Measurements from ENCODE around the gene PTPRN2. TPM values are rescaled to one million over a fixed set of nuclear protein-coding genes. Genes with fewer than 3 reads are reported as not detected.

The PTPRN2 gene
- total and polyA plus RNA-seq, 2 donors (not counting 3 experiments of a cell fraction or from before 2014, with no cell fraction given), result 0.62 to 0.88 TPM

GRCh38 chr7:157606140-157606539 lies 981.5 kb downstream of the PTPRN2 start:
- FAIRE-seq, result no peak
- POLR2A ChIA-PET, result no interaction called here
- H3K27me3 ChIP-seq (ENCODE audit: control insufficient read depth in 2 of 2, insufficient read depth in 2 of 2, low read length in 2 of 2), result no peaks in the 10 kb centered on the region
- no peak overlapping the region for H2AFZ ChIP-seq (ENCODE audit: low read depth, low read length)
- H3K9me1 ChIP-seq (replicated peaks; ENCODE audit: control insufficient read depth, extremely low read depth, insufficient read depth, low read length), result no peaks in the 10 kb centered on the region
- H3K9ac ChIP-seq (replicated peaks; ENCODE audit: extremely low read depth, insufficient read depth, low read length), result no peak overlapping the region
- CTCF ChIA-PET, result no interaction called here
- no peaks in the 10 kb centered on the region for H3K4me1 ChIP-seq (ENCODE audit: control insufficient read depth, extremely low read depth, insufficient read depth, low read length)
- TF ChIP-seq FOS (IDR thresholded peaks at IDR 0.05; ENCODE audit: borderline replicate concordance, insufficient read depth, low read length), result no peak
- no peak for TF ChIP-seq POLR2AphosphoS5 (IDR thresholded peaks at IDR 0.05; ENCODE audit: insufficient read depth, low read depth, low read length)
- TF ChIP-seq MYC (IDR thresholded peaks at IDR 0.05; ENCODE audit: low read depth, low read length), result no peak
- TF ChIP-seq POLR2A (IDR thresholded peaks at IDR 0.05; ENCODE audit: low read depth, low read length), result no peak
- no peak for TF ChIP-seq EZH2 (IDR thresholded peaks at IDR 0.05; ENCODE audit: borderline replicate concordance, low read depth, low read length, severe bottlenecking)
- no peak for TF ChIP-seq JUN (IDR thresholded peaks at IDR 0.05; ENCODE audit: borderline replicate concordance, insufficient read depth, insufficient read length, low read depth)
- TF ChIP-seq MAX (IDR thresholded peaks at IDR 0.05; ENCODE audit: insufficient read depth, insufficient read length), result no peak
- no peak for TF ChIP-seq GATA2 (IDR thresholded peaks at IDR 0.05; ENCODE audit: insufficient read depth, insufficient read length, low read depth, low read length)
- no peak for TF ChIP-seq CTCF (IDR thresholded peaks at IDR 0.05; ENCODE audit: extremely low read depth in 1 of 2, insufficient read depth in 1 of 2, low read depth in 1 of 2, low read length in 2 of 2)
- no peaks in the 10 kb centered on the region for H3K9me3 ChIP-seq (replicated peaks; ENCODE audit: control insufficient read depth, insufficient read depth, low read length)
- dilution Hi-C loops (cut with MboI; ENCODE audit: extremely low pct_ligation_motif_present, low sequenced_read_pairs) (no loop called here), intact Hi-C loops (cut with micrococcal nuclease) (no loop called here)
- no peak overlapping the region for H3K27ac ChIP-seq (ENCODE audit: insufficient read depth, low read depth, low read length)
- H3K4me2 ChIP-seq (ENCODE audit: insufficient read depth, low read length), result no peak overlapping the region
- no peaks in the 10 kb centered on the region for H4K20me1 ChIP-seq (replicated peaks; ENCODE audit: control insufficient read depth, extremely low read depth, insufficient read depth, low read length)
- DNase-seq (ENCODE audit: low read depth, low spot score), result no peak
- no peaks in the 10 kb centered on the region for H3K36me3 ChIP-seq (ENCODE audit: control insufficient read depth in 2 of 2, extremely low read depth in 1 of 2, insufficient read depth in 2 of 2, low read length in 2 of 2)
- no TSS peak for BruUV-seq (replicated peaks)
- H3K79me2 ChIP-seq (ENCODE audit: control insufficient read depth, insufficient read depth, low read length), result no peaks in the 10 kb centered on the region
- H3K4me3 ChIP-seq (replicated peaks in 1 of 3; ENCODE audit: insufficient read depth in 1 of 3, low read depth in 1 of 3, low read length in 3 of 3), result no peak overlapping the region

All from endothelial cell of umbilical vein (primary cell).